ENCODE data around the gene VSTM4. TPM values are rescaled to one million over a fixed set of nuclear protein-coding genes. Genes with fewer than 3 reads are reported as not detected.

The VSTM4 gene, protein sequence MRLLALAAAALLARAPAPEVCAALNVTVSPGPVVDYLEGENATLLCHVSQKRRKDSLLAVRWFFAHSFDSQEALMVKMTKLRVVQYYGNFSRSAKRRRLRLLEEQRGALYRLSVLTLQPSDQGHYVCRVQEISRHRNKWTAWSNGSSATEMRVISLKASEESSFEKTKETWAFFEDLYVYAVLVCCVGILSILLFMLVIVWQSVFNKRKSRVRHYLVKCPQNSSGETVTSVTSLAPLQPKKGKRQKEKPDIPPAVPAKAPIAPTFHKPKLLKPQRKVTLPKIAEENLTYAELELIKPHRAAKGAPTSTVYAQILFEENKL
- total RNA-seq, result 9.1 and 9.3 TPM in 2 replicates

DNA sequence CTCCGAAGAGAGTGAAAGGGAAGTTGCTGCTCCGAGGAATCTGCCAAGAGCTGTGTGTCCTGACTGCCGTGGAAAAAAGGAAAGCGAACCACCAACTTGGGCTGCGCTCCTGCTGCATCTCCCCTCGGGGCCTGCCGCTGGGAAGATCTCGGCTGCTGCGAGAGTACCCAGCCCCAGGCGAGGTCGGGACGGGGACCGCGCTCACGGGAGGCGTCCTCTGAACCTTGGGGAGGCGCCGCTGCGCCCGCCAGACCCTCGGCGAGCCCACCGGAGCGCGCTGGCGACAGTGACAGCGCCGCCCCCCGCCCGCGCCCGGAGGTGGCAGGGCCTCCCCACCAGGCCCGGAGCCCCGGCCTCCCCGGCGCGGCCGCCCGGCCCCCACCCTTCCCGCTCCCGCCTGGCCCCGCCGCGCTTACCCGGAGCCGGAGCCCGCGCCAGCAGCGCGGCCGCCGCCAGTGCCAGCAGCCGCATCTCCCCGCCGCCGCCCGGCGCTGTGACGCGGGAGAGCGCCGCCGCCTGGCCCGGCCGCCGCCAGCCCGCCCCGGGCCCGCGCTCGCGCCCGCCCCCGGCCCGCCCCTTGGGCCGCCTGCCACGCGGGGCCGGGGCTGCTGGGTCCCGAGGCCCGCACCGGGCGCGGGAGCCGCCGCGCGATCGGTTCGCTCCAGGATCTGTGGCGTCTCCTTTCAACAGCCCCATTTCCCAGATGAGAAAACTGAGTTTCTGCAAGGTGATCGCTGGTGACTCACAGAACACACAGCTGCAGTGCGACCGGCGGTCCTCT is at the start of gene VSTM4:
VSTM4 (minus strand) TSS at position 508 of the 781 bp plus-strand sequence; CDS start at position 471, 37 bp downstream.

DNA sequence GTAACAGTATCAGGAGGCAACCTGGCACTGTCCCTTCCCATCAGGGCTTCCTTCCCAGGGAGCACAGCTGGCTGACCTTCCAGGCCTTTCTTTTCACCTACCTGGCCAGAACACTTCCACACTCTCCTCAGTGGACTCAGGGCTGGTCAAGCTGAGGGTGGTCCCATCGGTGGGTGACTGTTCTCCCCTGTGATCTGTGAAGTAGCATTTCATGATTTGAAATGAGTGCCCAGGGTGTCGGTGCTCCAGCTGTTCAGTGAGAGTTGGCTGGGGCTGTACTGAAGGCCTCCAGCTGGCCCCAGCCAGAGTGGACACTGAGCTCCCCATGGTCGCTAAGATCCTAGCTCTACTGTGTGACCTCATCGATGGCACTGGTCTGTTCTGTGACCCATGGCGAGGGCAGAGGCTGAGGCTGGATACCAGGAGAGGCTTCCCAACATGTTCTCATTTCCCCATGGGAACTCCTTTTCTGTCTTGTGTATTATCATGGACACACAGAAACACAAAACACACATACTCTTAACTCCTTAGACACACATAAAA is 18.5 kb upstream of the VSTM4 start, which contains the start of gene FAM170B:
FAM170B (minus strand) TSS at position 316 of the 543 bp plus-strand sequence; CDS start at position 213, 103 bp downstream.

Other genes with a start within 250 kb of the VSTM4 start
- gene LRRC18, start 175.7 kb downstream of the VSTM4 start, total RNA-seq, result not detected in 2 replicates
- not detected in 2 replicates for gene FAM170B, start 18.5 kb upstream of the VSTM4 start, total RNA-seq
- not detected in 2 replicates for gene TMEM273, start 72.9 kb upstream of the VSTM4 start, total RNA-seq
- gene C10orf71, start 183.6 kb upstream of the VSTM4 start, total RNA-seq, result not detected in 2 replicates